HCT116 (cell line): Measurements from ENCODE around the gene ZFHX3.

ENCODE experiments used
- EZH2 ChIP-seq: fragments of 200-600 bp; sonication (generic); IDR thresholded peaks from 2 replicates; pipeline ENCODE4 v1.6.1; 2017; ENCODE audit warnings: antibody characterized with exemption, mixed run types
- POLR2AphosphoS5 ChIP-seq: IDR thresholded peaks from 2 replicates; pipeline ENCODE4 v1.6.1; 2011; ENCODE audit warnings: mild to moderate bottlenecking, low read depth, low read length, moderate library complexity
- SIN3A ChIP-seq: IDR thresholded peaks from 2 replicates; pipeline ENCODE4 v1.6.1; 2012; ENCODE audit warnings: low read depth
- ZNF274 ChIP-seq: fragments of 200-500 bp; sonication (Bioruptor generic); IDR thresholded peaks from 2 replicates; pipeline ENCODE4 v1.6.1; 2014; ENCODE audit warnings: mild to moderate bottlenecking, low read depth, low read length, inconsistent platforms
- TF ChIP-seq, protein P1 (sequence below), 3 experiments: fragments of 200-600 bp in 1 of 3; sonication (generic) in 1 of 3; IDR thresholded peaks in 2 of 3; conservative IDR thresholded peaks in 1 of 3; 2 replicates each; pipeline ENCODE4 v1.5.1; 2012 to 2017; ENCODE audit warnings: low read depth in 2 of 3, low read length in 2 of 3, antibody characterized with exemption in 1 of 3, borderline replicate concordance in 1 of 3, control low read depth in 1 of 3, mild to moderate bottlenecking in 1 of 3, mixed read lengths in 1 of 3, mixed run types in 1 of 3, moderate library complexity in 1 of 3; ENCODE audit not compliant: insufficient read depth in 1 of 3

DNA sequence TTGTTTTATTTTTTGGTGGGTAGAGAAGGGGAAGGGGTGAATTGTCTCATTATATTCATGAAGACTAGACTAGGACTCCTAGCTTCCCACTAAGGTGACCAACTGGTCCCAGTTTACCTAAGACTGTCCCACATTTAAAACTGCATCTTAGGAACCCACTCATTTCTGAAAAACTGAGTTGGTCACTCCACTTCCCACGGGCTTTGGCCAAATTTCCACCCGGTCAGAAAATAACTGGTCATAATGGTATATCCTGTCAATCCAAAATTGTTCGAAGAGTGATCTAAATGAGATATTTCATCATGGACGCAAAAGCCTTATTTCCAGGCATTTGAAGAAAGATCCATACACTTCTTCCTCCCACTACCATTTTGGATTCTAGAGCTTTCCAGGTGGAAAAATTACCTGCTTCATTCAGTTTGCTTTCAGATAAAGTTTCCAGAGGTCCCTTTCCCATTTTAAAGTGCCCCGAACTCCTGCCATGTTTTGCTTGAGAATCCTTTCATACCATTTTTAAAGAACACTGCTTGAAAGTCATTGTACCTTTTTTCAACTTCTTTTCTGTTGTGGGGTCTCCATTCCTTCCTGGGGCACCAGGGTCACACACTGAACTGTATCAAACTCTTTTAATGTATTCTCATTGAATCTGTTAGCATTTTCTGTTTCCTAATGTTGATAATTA lies 21.8 kb upstream of the ZFHX3 start:
- TF ChIP-seq, protein P1, sequence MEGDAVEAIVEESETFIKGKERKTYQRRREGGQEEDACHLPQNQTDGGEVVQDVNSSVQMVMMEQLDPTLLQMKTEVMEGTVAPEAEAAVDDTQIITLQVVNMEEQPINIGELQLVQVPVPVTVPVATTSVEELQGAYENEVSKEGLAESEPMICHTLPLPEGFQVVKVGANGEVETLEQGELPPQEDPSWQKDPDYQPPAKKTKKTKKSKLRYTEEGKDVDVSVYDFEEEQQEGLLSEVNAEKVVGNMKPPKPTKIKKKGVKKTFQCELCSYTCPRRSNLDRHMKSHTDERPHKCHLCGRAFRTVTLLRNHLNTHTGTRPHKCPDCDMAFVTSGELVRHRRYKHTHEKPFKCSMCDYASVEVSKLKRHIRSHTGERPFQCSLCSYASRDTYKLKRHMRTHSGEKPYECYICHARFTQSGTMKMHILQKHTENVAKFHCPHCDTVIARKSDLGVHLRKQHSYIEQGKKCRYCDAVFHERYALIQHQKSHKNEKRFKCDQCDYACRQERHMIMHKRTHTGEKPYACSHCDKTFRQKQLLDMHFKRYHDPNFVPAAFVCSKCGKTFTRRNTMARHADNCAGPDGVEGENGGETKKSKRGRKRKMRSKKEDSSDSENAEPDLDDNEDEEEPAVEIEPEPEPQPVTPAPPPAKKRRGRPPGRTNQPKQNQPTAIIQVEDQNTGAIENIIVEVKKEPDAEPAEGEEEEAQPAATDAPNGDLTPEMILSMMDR (IDR thresholded peaks at IDR 0.05 in 2 of 3, conservative IDR thresholded peaks at IDR 0.05 in 1 of 3; ENCODE audit: borderline replicate concordance in 1 of 3, insufficient read depth in 1 of 3, low read depth in 2 of 3, low read length in 2 of 3): no peak
- no peak for TF ChIP-seq SIN3A
- TF ChIP-seq POLR2AphosphoS5: no peak
- TF ChIP-seq EZH2: no peak
- no peak for TF ChIP-seq ZNF274
